Activated CD4-positive, alpha-beta T cell treated with anti-CD3 and anti-CD28 coated beads for 24 hours (primary cell): ENCODE data around the gene CCL23.
"Not testable (repeated sequence)": the region's sequence is repeated elsewhere in the genome, so short reads cannot be mapped to it uniquely, and the experiment has no call there.

Experiments
- DNase-seq, 2 donors: peaks; one replicate each; pipeline ENCODE4 v3.0.0-alpha.2; 2020; ENCODE audit warnings: low read depth in 2 of 2

The CCL23 gene

GRCh38 chr17:36004594-36005108, 13.1 kb downstream of the CCL23 start:
- no peak for DNase-seq

GRCh38 chr17:36002631-36003030, 15.1 kb downstream of the CCL23 start:
- no peak for DNase-seq

- DNase-seq: no peak
Observed at GRCh38 chr17:36001862-36002603, 15.7 kb downstream of the CCL23 start.

GRCh38 chr17:36001110-36001771, 16.5 kb downstream of the CCL23 start, which contains the start of gene CCL15:
Gene CCL15, minus strand, starts transcription at chr17:36001553. Its CDS starts 61 bp downstream, at chr17:36001492.
- no peak for DNase-seq

GRCh38 chr17:36000732-36001109, 17.1 kb downstream of the CCL23 start:
- no peak for DNase-seq

GRCh38 chr17:35998756-35999155, 19.0 kb downstream of the CCL23 start:
- no peak for DNase-seq

GRCh38 chr17:35998018-35998545, 19.7 kb downstream of the CCL23 start:
- DNase-seq: no peak

- DNase-seq: not testable (repeated sequence)
Observed at GRCh38 chr17:35995346-35995745, 22.4 kb downstream of the CCL23 start.

GRCh38 chr17:35991075-35991474, 26.7 kb downstream of the CCL23 start:
- no peak for DNase-seq

- DNase-seq: no peak
Observed at GRCh38 chr17:35988164-35988563, 29.6 kb downstream of the CCL23 start.

GRCh38 chr17:35986643-35987042, 31.1 kb downstream of the CCL23 start, which contains the start of gene CCL14:
Gene CCL14, minus strand, starts transcription at chr17:35986729. Its CDS starts 80 bp downstream, at chr17:35986649.
- DNase-seq: no peak

GRCh38 chr17:35984140-35984539, 33.6 kb downstream of the CCL23 start:
- no peak for DNase-seq

- DNase-seq: no peak
Observed at GRCh38 chr17:35982409-35983191, 35.2 kb downstream of the CCL23 start.

GRCh38 chr17:35981908-35982330, 35.9 kb downstream of the CCL23 start:
- no peak for DNase-seq

- DNase-seq: no peak
Observed at GRCh38 chr17:35981246-35981645, 36.5 kb downstream of the CCL23 start, which contains the start of gene CCL16. Gene CCL16, minus strand, starts transcription at chr17:35981497. Its CDS starts 77 bp downstream, at chr17:35981420.

GRCh38 chr17:35978346-35978745, 39.4 kb downstream of the CCL23 start:
- DNase-seq: no peak

GRCh38 chr17:35977509-35977908, 40.3 kb downstream of the CCL23 start:
- DNase-seq: no peak

GRCh38 chr17:35973333-35974260, 44.2 kb downstream of the CCL23 start:
- DNase-seq: no peak

GRCh38 chr17:35972945-35973332, 44.8 kb downstream of the CCL23 start:
- DNase-seq: no peak

GRCh38 chr17:35972535-35972934, 45.2 kb downstream of the CCL23 start:
- DNase-seq: no peak

GRCh38 chr17:35972066-35972465, 45.7 kb downstream of the CCL23 start:
- no peak for DNase-seq
